Glomerular endothelial cell (primary cell): ENCODE measurements around the gene TMEM63C. TPM values are rescaled to one million over a fixed set of nuclear protein-coding genes. Genes with fewer than 3 reads are reported as not detected.
"Not testable (repeated sequence)": the region's sequence is repeated elsewhere in the genome, so short reads cannot be mapped to it uniquely, and the experiment has no call there.

Source experiments
- DNase-seq: peaks from one replicate; pipeline ENCODE4 v3.0.0-alpha.2; 2011; ENCODE audit warnings: low read depth, low spot score; ENCODE audit errors: extremely low read depth
- total RNA-seq: library from RNA; depleted of rRNA; stranded (reverse); fragments of >200 nt; gene quantifications from 2 replicates; pipeline ENCODE4 v1.2.3, GENCODE V29; 2015

Gene TMEM63C
- total RNA-seq, 1 donor from 2014 or later = 0.35 TPM

GRCh38 chr14:77153802-77154201 lies 27.8 kb upstream of the TMEM63C start:
- DNase-seq = no peak

- DNase-seq = no peak
Observed at GRCh38 chr14:77154421-77154820, 27.2 kb upstream of the TMEM63C start.

GRCh38 chr14:77155083-77155482 lies 26.5 kb upstream of the TMEM63C start:
- no peak for DNase-seq

GRCh38 chr14:77157740-77158139 lies 23.9 kb upstream of the TMEM63C start:
- no peak for DNase-seq

GRCh38 chr14:77158175-77158881 lies 23.3 kb upstream of the TMEM63C start:
- no peak for DNase-seq

- DNase-seq = no peak
Observed at GRCh38 chr14:77158882-77159255, 22.7 kb upstream of the TMEM63C start.

- no peak for DNase-seq
Observed at GRCh38 chr14:77161011-77161410, 20.6 kb upstream of the TMEM63C start.

- DNase-seq = no peak
Observed at GRCh38 chr14:77170045-77170444, 11.6 kb upstream of the TMEM63C start.

- no peak for DNase-seq
Observed at GRCh38 chr14:77172916-77173315, 8.7 kb upstream of the TMEM63C start.

GRCh38 chr14:77173911-77174617 lies 7.5 kb upstream of the TMEM63C start:
- DNase-seq = not testable (repeated sequence)

- no peak for DNase-seq
Observed at GRCh38 chr14:77175843-77176242, 5.8 kb upstream of the TMEM63C start.

- DNase-seq = no peak
Observed at GRCh38 chr14:77177702-77178101, 3.9 kb upstream of the TMEM63C start.

- no peak for DNase-seq
Observed at GRCh38 chr14:77178656-77179055, 2.9 kb upstream of the TMEM63C start.

GRCh38 chr14:77180726-77181602 lies 634 bp upstream of the TMEM63C start:
- no peak for DNase-seq

- no peak for DNase-seq
Observed at GRCh38 chr14:77183896-77184295, 2.3 kb downstream of the TMEM63C start.

GRCh38 chr14:77184396-77185092 lies 2.9 kb downstream of the TMEM63C start:
- DNase-seq = no peak

GRCh38 chr14:77185093-77185465 lies 3.5 kb downstream of the TMEM63C start:
- no peak for DNase-seq

GRCh38 chr14:77186911-77187648 lies 5.5 kb downstream of the TMEM63C start:
- no peak for DNase-seq

GRCh38 chr14:77187649-77188012 lies 6.0 kb downstream of the TMEM63C start:
- DNase-seq = no peak

- DNase-seq = no peak
Observed at GRCh38 chr14:77189479-77189878, 7.9 kb downstream of the TMEM63C start.
